Iris pigment epithelial cell (primary cell): ENCODE results near the gene PLXNA4.

Experiments
- DNase-seq: peaks from one replicate; pipeline ENCODE4 v3.0.0-alpha.2; 2011; ENCODE audit warnings: low read depth

Gene PLXNA4

GRCh38 chr7:132438926-132439325 lies 137.3 kb downstream of the PLXNA4 start:
- no peak for DNase-seq

- DNase-seq, result no peak
Observed at GRCh38 chr7:132437730-132438129, 138.5 kb downstream of the PLXNA4 start.

GRCh38 chr7:132436121-132436520 lies 140.1 kb downstream of the PLXNA4 start:
- DNase-seq, result no peak

DNA sequence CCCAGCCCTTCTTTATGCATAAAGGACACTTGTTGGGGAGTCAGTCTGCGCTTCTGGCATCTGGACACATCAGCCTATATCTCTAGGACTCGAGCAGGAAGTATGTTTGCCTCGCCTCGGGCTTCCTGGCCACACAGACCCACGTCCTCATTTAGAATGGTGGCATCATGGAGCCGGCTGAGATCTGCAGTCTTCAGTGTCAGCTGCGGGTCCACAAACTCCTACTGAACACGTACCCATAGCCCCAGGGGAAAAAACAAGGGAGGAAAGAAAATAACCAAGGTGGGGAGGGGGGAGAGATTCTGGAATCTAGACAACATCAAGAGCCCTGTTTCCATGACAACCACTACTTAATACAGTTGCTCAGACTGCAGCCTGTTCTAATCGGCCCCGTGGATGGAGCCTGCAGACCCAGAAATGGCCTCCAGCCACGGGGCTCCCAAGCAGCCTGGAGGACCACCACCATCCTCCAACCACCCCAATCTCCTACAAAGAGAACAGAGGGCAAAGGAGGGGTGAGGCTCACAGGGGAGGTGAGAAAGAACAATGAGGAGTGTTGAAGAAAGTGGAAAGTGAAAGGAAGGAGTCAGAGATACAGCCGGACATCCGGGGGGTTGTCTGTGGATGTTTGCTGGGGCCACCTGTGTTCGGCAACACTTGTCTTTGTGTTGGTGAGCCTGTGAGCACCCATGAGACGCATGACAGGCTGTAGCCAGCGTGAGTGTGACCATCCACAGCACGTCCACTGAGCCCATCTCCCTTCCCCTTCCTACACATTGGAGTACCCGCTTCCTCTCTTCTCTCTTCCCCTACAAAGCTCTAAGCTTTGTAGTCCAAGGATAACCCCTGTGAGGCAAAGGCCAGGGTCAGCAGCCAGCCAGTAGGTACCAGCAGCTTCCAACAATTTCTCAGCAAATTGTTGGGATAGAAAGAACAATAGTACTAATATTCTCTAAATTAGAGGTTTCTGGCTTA lies 141.0 kb downstream of the PLXNA4 start:
- no peak for DNase-seq

GRCh38 chr7:132434041-132434440 lies 142.2 kb downstream of the PLXNA4 start:
- no peak for DNase-seq

GRCh38 chr7:132433301-132433700 lies 143.0 kb downstream of the PLXNA4 start:
- no peak for DNase-seq

DNA sequence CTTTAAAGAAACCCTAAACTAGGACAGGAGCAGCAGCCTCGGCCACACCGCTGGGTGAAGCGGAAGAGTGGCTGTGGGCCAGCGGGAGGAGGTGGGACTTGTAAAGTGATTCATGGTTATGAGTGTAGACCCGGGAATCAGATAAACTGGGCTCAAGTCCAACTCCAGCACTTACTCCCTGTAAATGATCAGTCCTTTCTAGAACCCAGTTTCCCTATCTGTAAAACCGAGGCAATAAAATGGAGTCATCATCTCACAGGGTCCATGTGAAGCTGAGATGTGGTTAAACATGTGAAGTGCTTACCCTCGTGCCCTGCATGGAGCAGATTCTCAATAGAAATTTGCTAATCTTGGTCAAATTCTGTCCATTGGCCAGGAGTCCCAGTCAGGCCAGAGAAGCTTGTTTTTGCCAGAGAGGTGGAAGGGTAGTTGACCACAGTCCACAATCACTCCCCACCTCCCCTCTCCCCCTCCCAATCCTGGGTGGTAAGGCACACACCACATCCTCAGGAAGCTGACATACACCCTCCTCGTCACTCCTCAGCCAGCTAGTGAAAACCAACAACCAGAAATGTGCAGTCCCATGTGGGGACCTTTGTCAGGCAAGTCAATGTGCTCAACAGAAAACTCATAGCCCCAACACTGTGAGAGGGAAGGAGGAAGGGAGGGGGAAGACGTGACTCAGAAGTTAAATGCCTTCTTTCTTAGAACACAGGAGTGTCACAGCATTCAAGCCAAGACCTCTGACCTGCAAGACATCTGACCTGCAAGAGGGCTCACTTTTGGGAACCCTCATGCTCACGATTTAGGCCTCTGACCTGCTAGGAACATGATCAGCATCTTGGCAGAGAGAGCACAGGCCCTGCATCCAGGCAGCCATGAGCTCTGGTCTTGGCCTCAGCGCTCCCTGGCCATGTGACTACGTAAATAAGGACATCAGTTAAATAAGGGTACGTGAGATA lies 145.1 kb downstream of the PLXNA4 start:
- DNase-seq, result peak; percentile 60

DNA sequence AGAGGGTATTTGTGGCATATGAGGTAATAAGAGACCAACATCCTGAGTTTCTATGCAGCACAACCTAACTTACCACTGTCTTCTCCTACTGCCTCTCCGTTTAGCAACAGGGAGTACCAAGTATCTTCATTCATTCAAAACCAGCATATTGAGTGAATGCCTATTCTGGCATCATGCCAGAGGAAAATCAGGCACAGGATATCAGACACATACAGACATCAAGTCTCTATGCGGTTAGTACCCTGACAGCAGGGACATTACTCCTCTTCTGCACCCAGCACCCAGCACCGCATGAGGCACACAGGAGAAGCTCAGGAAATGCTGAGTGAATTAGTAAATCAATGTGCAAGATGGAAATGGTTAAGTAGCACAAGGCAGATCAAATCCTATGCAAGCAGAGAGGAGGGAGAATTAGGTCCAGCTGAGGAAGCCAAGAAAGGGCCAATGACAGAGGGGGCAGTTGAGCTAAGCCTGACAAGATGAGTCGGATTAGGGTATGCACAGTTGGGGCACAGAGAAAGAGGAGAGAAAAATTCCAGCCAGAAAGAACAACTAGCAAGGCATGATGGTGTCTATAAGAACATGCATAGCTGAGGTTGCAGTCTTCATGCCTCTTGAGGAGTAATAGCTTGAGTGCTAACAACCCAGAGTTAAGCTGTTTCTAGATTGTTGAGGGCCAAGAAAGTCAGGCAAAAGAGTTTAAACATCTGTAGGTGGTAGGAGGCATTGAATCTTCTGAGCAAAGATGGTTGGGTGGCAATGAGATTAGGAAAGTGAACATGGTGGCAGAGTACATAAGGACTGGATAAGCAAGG lies 146.0 kb downstream of the PLXNA4 start:
- DNase-seq, result no peak

DNA sequence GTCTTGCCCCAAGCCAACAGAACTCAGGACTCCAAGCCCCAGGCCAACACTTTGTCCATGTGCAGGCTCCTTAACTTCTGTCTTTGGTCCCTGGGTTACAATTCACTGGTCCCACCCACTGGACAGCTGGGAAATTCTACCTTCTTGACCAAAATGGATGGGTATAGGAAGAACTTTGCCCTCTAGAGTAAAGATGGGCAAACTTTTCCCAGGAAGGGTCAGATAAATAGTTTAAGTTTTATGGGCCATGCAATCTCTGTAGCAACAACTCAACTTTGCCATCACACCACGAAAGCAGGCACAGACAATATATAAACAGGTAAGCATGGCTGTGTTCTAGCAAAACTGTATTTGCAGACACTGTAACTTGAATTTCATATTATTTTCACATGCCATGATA lies 147.1 kb downstream of the PLXNA4 start:
- no peak for DNase-seq

DNA sequence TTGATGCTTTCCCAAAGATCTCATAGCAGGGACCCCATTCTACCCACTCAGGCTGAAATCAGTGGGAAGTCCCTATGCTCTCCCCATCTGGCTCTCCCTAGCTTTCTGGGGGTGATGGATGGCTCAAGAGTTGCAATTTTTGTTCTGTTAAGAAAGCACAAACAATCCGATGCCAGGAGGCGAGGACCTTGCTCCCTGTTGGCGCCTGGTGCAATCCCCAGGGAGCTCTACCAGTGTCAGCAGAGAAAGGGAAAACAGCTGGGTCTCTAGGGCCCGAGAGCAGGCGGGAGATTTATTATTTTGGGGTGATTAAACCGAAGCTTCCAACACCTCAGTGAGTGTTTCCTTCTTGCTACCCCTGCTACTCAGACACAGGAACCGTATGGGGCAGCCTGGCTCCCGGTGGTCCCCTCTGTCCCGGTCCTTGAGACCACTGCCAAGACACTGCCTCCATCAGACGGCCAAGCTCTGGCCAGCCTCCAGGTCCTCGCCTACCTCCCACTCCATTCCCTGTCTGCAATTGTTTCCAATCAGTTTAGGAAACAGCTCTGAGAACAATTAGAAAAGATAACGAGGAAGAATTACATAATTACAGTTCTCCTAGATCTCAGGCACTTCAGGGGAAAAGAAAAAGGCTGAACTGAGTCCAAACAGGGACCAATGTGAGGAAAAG lies 147.9 kb downstream of the PLXNA4 start:
- DNase-seq, result no peak

- no peak for DNase-seq
Observed at GRCh38 chr7:132425942-132426341, 150.3 kb downstream of the PLXNA4 start.

DNA sequence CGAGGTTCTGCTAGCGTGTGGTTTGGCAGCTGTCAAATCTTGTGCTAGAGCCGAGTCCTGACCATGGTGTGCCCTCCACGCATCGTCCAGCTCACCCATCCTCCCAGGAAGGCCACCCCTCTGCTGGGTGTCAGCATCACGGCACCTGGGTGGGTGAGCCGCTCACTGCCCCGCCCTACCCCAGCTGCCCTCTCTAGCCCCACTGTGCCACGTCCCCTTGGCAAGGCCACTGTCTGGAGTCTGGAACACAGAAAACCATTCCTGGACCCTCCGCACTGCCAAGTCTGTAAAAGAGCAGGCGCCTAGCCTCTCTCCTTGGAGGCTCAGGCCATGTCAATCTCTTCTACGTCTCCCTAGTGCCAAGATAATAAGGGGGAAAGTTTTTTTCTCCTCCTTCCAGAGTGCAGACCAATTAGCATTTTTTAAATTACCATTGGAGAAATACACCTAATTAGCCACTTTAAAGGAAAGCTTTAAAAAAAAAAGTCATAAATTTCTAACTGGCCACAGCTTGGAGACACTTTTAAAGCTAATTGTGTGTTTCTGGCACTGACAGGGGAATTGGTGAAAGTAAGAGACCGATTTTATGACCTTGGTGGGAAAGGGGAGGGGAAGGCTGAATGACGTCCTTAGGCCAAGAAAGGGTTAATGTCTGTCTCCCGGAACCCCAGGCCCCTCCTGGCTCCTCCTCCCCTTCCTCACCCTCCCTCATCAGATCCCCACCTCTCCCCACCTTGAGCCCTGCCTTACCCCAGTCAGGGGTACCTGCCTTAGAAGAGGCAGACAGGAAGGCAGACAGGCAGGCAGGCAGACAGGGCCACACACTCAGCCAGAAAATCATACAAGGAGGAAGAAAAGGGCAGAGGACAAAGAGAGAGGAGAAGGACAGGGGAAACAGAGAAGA lies 151.2 kb downstream of the PLXNA4 start:
- DNase-seq, result no peak

- no peak for DNase-seq
Observed at GRCh38 chr7:132424277-132424676, 152.0 kb downstream of the PLXNA4 start.

GRCh38 chr7:132423594-132424200 lies 152.6 kb downstream of the PLXNA4 start:
- no peak for DNase-seq

DNA sequence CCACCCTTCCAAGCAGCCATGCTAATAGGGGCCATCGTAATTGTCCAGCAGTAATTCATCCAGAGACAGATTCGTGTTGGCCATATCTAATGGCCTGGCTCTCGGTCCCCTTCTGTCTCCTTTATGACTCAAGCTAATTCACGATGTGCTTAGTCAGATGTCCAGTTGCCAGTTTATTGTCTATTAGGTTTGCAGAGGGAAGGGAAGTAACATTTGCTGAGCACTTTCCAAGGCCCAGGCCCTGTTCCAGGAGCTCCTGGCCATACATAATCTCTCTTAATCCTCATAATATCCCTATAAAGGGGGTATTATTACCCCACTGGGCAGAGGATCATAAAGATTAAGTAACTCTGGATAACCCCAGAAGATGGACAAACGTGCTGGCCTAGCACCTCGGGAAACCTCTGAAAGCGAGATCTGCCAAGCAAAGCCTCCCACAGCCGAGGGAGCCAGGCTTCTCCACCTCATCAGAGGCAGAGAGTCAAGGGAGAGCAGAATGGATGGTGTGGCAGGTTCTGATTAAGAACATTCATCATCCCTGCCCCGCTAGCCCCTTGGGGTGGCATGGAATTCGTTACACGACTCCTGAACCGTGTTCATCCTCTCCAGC lies 153.7 kb downstream of the PLXNA4 start:
- no peak for DNase-seq

- DNase-seq, result no peak
Observed at GRCh38 chr7:132420527-132420926, 155.7 kb downstream of the PLXNA4 start.

- DNase-seq, result no peak
Observed at GRCh38 chr7:132419542-132419941, 156.7 kb downstream of the PLXNA4 start.

DNA sequence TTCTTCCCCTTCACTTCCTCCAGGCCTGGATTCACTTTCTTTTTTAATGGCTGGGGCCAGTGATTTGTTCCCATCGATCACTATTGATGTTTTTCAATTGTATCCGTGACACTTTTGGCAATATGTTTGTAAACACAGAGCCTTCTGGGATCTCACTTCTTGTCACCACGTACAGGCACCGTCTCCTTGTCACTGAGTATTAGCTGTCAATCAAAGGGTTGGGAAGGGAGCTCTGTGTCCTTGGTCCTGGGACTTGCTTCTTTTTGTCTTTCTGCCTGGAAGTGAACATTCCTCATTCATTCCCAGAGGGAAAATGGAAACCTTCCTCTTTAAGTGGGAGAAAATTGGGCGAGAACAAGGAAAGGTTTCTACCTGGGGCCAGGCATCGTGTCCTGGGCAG lies 157.4 kb downstream of the PLXNA4 start:
- DNase-seq, result no peak
